Muscle layer of colon (tissue), 2 donors: ENCODE data around the gene KIR2DL3.
"Not testable (repeated sequence)": the region's sequence is repeated elsewhere in the genome, so short reads cannot be mapped to it uniquely, and the experiment has no call there.

Experiments used
- H3K27ac ChIP-seq: one replicate; pipeline ENCODE4 v1.7.0; 2013; ENCODE audit warnings: low read depth, mild to moderate bottlenecking, low read length, moderate library complexity
- H3K27me3 ChIP-seq, 2 donors: one replicate each; pipeline ENCODE4 v1.7.0; 2013; ENCODE audit warnings: low read length in 2 of 2, mild to moderate bottlenecking in 2 of 2; ENCODE audit not compliant: insufficient read depth in 2 of 2, control insufficient read depth in 1 of 2
- H3K36me3 ChIP-seq: one replicate; pipeline ENCODE4 v1.7.0; 2013; ENCODE audit warnings: mild to moderate bottlenecking, low read length; ENCODE audit not compliant: insufficient read depth
- H3K4me1 ChIP-seq: one replicate; pipeline ENCODE4 v1.7.0; 2013; ENCODE audit warnings: mild to moderate bottlenecking, low read length; ENCODE audit not compliant: insufficient read depth
- H3K4me3 ChIP-seq, 2 donors: one replicate each; pipeline ENCODE4 v1.7.0; 2013; ENCODE audit warnings: low read length in 2 of 2, low read depth in 1 of 2, mild to moderate bottlenecking in 1 of 2, moderate library complexity in 1 of 2
- H3K9ac ChIP-seq: one replicate; pipeline ENCODE4 v1.7.0; 2013; ENCODE audit warnings: low read length
- H3K9me3 ChIP-seq: one replicate; pipeline ENCODE4 v1.7.0; 2013; ENCODE audit warnings: mild to moderate bottlenecking, low read length
- donor health status: abdominal sarcoma.
- donor health status: Adenocarcinoma of cecum.

Gene KIR2DL3

DNA sequence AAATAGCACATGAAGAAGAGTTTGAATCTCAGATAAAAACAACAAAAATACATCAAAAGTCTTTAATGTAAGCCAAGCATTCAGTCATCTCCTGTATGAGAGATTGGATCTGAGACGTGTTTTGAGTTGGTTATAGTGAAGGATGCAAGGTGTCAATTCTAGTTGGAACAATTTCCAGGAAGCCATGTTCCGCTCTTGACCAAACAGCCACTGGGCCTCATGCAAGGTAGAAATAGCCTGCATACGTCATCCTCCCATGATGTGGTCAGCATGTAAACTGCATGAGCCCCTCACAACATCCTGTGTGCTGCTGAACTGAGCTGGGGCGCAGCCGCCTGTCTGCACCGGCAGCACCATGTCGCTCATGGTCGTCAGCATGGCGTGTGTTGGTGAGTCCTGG lies 14.2 kb upstream of the KIR2DL3 start, which contains the start of gene KIR3DL3:
Gene KIR3DL3, plus strand, starts transcription at position 301 of the 400 bp plus-strand sequence. Its CDS starts 55 bp downstream, at position 356.
- Histone ChIP-seq H3K4me3 (no peak within 1 kb of the TSS), H3K27ac (no peak within 1 kb of the TSS), H3K9ac (no peak within 1 kb of the TSS), H3K4me1 (no peaks in the 10 kb centered on the region), H3K36me3 (no peaks in the 10 kb centered on the region), H3K9me3 (no peaks in the 10 kb centered on the region), H3K27me3 (no peaks in the 10 kb centered on the region)

DNA sequence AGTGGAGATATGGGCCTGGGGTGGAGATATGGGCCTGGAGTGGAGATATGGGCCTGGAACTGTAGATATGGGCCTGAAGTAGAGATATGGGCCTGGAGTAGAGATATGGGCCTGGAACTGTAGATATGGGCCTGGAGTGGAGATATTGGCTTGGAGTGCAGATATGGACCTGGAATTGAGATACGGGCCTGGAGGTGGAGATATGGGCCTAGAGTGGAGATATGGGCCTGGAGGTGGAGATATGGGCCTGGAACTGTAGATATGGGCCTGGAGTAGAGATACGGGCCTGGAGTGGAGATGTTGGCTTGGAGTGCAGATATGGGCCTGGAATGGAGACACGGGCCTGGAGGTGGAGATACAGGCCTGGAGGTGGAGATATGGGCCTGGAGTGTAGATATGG lies 13.7 kb upstream of the KIR2DL3 start:
- Histone ChIP-seq H3K36me3 (no peaks in the 10 kb centered on the region), H3K9me3 (no peaks in the 10 kb centered on the region), H3K27ac (no peak overlapping the region), H3K4me3 (no peak overlapping the region), H3K27me3 (no peaks in the 10 kb centered on the region), H3K9ac (no peak overlapping the region), H3K4me1 (no peaks in the 10 kb centered on the region)

DNA sequence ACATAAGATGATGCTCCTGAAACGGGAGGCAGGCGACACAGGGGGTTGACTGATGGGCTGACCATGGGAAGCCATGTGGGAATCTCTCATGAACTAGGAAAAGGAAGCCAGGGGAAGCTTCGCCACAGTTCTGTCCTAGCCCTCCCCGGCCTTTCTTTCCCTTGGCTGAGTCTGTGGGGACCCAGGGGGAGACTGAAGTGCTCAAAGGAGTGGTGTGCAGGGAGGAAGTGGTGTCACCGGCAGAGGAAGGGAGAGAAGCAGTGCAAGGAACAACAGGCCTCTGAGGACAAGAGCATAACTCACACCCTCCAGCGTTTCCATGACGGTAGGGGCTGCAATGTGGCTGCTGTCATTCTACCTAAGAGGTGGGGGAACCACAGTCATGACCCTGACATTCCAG lies 13.0 kb upstream of the KIR2DL3 start:
- no peak overlapping the region for H3K9ac ChIP-seq
- H3K4me1 ChIP-seq: no peaks in the 10 kb centered on the region
- H3K4me3 ChIP-seq: no peak overlapping the region
- no peaks in the 10 kb centered on the region for H3K36me3 ChIP-seq
- H3K9me3 ChIP-seq: no peaks in the 10 kb centered on the region
- H3K27me3 ChIP-seq: no peaks in the 10 kb centered on the region
- no peak overlapping the region for H3K27ac ChIP-seq

DNA sequence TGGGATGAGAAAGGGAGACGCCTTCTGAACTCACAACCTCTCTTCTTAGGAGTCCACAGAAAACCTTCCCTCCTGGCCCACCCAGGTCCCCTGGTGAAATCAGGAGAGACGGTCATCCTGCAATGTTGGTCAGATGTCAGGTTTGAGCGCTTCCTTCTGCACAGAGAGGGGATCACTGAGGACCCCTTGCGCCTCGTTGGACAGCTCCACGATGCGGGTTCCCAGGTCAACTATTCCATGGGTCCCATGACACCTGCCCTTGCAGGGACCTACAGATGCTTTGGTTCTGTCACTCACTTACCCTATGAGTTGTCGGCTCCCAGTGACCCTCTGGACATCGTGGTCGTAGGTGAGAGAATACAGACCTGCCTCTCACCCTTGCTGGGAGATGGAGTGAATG lies 10.8 kb upstream of the KIR2DL3 start:
- H3K9ac ChIP-seq: no peak overlapping the region
- no peak overlapping the region for H3K4me3 ChIP-seq

DNA sequence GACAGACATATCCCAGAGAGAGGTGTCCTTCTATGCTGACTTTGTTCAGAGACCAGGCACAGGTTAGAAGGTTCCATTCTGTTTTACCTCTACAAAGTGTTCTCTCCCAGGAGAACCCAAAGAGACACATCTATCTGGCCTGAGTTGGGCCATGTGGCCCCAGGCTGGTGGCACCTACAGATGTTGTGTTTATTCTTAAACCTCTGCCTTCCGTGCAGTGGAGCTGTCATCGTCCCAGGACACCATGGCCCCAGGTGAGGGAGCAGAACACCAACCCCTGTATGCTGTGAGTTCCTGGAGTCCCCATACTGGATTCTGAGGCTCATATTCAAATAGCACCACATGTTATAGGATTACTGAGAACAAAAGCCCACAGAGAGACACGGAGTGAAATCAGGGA lies 10.1 kb upstream of the KIR2DL3 start:
- Histone ChIP-seq H3K27me3 (no peaks in the 10 kb centered on the region), H3K9ac (no peak overlapping the region), H3K4me1 (no peaks in the 10 kb centered on the region), H3K4me3 (no peak overlapping the region), H3K9me3 (no peaks in the 10 kb centered on the region), H3K27ac (no peak overlapping the region), H3K36me3 (no peaks in the 10 kb centered on the region)

More for the DNA sequence above, 10.8 kb upstream of the KIR2DL3 start:
- Histone ChIP-seq H3K27ac (no peak overlapping the region), H3K27me3 (no peaks in the 10 kb centered on the region), H3K4me1 (no peaks in the 10 kb centered on the region), H3K9me3 (no peaks in the 10 kb centered on the region), H3K36me3 (no peaks in the 10 kb centered on the region)

DNA sequence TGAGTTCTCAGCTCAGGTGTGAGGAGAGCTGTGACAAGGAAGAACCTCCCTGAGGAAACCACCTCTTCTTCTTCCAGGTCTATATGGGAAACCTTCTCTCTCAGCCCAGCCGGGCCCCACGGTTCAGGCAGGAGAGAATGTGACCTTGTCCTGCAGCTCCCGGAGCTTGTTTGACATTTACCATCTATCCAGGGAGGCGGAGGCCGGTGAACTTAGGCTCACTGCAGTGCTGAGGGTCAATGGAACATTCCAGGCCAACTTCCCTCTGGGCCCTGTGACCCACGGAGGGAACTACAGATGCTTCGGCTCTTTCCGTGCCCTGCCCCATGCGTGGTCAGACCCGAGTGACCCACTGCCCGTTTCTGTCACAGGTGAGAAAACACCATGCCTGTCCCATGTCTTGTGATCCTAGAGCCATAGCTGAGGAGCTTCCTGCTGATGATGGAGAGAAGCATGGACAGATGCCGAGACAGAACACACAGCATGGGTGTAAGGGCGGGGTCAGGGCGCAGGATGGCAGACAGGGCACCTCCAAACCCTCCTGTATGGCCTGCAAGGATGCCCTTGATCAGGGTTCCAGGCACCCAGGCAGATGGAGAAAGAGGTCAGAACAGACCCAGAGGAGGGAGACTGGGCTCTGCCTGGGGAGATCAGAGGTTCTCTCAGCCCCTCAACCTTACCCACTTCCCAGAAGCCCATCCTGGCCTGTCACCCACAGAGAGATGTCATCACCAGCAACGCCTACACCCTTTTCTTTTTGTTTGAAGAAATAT lies 8.7 kb upstream of the KIR2DL3 start:
- no peaks in the 10 kb centered on the region for H3K27me3 ChIP-seq
- no peaks in the 10 kb centered on the region for H3K9me3 ChIP-seq
- H3K27ac ChIP-seq: no peak overlapping the region
- no peaks in the 10 kb centered on the region for H3K4me1 ChIP-seq
- no peak overlapping the region for H3K4me3 ChIP-seq
- no peaks in the 10 kb centered on the region for H3K36me3 ChIP-seq
- no peak overlapping the region for H3K9ac ChIP-seq

DNA sequence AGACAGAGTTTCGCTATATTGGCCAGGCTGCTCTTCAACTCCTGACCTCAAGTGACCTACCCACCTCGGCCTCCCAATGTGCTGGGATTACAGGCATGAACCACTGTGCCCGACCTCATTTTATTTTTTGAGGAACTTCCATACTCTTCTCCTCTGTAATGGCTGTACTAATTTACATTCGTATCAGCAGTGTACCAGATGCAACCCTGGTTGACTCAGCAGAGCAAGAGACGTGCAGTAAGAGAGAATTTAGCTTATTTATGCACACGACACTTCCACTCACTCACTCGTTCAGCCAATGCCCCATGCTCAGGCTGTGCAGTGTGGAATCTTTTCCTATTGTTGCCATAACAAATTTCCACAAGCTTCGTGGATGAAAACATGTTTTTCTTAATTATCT lies 7.1 kb upstream of the KIR2DL3 start:
- H3K27ac ChIP-seq: no peak overlapping the region
- H3K4me3 ChIP-seq: no peak overlapping the region
- H3K9me3 ChIP-seq: no peaks in the 10 kb centered on the region
- H3K36me3 ChIP-seq: no peaks in the 10 kb centered on the region
- H3K4me1 ChIP-seq: no peaks in the 10 kb centered on the region
- no peak overlapping the region for H3K9ac ChIP-seq
- H3K27me3 ChIP-seq: no peaks in the 10 kb centered on the region

DNA sequence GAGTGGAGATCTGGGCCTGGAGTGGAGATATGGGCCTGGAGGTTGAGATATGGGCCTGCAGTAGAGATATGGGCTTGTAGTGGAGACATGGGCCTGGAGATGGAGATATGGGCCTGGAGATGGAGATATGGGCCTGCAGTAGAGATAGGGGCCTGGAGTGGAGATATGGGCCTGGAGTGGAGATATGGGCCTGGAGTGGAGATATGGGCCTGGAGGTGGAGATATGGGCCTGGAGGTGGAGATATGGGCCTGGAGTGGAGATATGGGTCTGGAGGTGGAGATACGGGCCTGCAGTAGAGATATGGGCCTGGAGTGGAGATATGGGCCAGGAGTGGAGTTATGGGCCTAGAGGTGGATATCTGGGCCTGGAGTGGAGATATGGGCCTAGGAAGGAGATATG lies 402 bp downstream of the KIR2DL3 start:
- no peak overlapping the region for H3K9ac ChIP-seq
- H3K4me1 ChIP-seq: no peaks in the 10 kb centered on the region
- H3K9me3 ChIP-seq: no peaks in the 10 kb centered on the region
- H3K36me3 ChIP-seq: no peaks in the 10 kb centered on the region
- H3K4me3 ChIP-seq: no peak overlapping the region
- no peaks in the 10 kb centered on the region for H3K27me3 ChIP-seq
- H3K27ac ChIP-seq: no peak overlapping the region

DNA sequence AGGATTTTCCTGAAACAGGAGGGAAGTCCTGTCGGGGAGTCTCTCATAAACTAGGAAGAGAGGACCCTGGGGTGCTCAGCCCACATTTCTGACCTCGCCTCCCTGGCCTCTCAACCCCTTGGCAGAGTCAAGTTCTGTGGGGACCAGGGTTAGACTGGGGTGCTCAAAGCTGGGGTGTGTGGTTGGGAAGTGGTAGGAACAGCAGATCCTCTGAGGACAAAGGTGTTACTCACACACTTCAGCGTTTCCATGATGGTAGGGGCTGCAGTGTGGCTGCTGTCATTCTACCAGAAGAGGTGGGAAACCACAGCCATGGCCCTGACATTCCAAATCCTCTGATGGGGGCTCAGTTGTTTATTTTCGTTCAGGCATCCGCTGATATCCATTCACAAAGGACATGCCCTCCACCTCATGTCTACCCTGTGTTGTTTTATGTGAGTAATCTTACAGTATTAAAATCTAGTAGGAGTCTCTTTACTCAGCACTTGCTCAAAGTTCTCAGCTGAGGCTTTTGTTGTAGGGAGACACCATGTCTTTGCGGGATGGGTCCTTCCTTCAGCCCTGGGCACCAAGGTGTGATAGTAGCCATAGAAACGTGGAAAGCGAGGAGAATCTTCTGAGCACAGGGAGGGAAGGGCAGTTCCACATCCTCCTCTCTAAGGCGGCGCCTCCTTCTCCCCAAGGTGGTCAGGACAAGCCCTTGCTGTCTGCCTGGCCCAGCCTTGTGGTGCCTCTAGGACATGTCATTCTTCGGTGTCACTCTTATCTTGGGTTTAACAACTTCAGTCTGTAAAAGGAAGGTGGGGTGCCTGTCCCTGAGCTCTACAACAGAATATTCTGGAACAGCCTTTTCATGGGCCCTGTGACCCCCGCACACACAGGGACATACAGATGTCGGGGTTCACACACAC lies 1.5 kb downstream of the KIR2DL3 start:
- Histone ChIP-seq H3K9ac (no peak overlapping the region), H3K36me3 (no peaks in the 10 kb centered on the region), H3K9me3 (no peaks in the 10 kb centered on the region), H3K4me3 (no peak overlapping the region), H3K27ac (no peak overlapping the region), H3K27me3 (no peaks in the 10 kb centered on the region), H3K4me1 (no peaks in the 10 kb centered on the region)

DNA sequence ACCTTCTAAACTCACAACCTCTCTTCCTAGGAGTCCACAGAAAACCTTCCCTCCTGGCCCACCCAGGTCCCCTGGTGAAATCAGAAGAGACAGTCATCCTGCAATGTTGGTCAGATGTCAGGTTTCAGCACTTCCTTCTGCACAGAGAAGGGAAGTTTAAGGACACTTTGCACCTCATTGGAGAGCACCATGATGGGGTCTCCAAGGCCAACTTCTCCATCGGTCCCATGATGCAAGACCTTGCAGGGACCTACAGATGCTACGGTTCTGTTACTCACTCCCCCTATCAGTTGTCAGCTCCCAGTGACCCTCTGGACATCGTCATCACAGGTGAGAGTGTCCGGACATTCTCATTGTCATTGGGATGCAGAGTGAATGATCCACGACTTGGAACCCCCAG lies 3.6 kb downstream of the KIR2DL3 start:
- not testable (repeated sequence) for H3K4me3 ChIP-seq, H3K27me3 ChIP-seq, H3K27ac ChIP-seq, H3K9ac ChIP-seq, H3K36me3 ChIP-seq, H3K4me1 ChIP-seq, H3K9me3 ChIP-seq

DNA sequence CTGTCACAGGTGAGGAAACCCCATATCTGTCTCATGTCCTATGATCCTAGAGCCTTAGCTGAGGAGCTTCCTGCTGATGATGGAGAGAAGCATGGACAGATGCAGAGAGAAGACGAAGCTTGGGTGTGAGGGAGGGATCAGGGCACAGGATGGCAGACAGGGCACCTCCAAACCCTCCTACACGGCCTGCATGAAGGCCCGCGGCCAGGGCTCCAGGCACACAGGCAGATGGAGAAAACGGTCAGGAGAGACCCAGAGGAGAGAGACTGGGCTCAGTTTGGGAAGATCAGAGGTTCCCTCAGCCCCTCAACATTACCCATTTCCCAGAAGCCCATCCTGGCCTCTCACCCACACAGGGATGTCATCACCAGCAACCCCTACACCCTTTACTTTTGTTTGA lies 5.8 kb downstream of the KIR2DL3 start:
- H3K27me3 ChIP-seq, H3K9ac ChIP-seq, H3K27ac ChIP-seq, H3K4me3 ChIP-seq, H3K36me3 ChIP-seq, H3K9me3 ChIP-seq, H3K4me1 ChIP-seq: not testable (repeated sequence)
